ENCODE measurements around the gene FEM1B. TPM values are rescaled to one million over a fixed set of nuclear protein-coding genes. Genes with fewer than 3 reads are reported as not detected.

Gene FEM1B
- total RNA-seq, 4 donors from 2014 or later, result 35.2 to 64.6 (median 53.0) TPM

DNA sequence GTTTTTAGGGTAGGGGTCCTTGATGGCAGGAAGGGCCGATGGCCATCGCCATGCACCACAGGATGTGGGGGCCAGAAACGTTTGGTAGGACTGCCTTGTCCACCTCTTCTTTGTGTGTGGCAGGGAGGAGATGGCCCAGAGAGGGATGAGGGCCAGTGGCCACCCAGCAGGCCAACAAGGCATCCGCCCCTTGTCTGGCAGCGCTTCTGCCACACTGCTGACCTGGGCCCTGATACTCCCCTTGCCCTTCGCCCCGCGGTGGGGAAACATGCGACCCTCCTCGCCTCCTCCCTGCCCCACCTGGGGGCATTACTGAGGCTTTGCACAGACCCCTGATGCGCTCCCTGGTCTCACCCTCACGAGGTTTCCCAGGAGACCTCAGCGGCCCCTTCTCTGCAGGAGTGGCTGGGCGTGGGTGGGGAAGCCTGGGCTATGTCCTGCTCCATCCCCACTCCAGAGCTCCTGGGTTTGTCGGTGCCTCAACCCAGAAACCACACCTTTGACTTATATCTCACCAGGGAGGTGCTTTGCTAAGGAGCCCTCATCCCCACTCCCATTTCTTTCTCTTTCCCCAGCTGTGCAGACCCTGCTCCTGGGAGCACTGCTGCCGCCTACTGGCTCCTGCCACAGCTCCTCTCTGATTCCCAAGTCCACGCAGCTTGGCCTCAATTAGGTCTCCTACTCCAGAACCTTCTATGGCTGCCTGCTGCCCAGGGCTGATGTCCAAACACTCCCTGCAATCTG lies 38.7 kb downstream of the FEM1B start:
- TF ChIP-seq, protein P1, sequence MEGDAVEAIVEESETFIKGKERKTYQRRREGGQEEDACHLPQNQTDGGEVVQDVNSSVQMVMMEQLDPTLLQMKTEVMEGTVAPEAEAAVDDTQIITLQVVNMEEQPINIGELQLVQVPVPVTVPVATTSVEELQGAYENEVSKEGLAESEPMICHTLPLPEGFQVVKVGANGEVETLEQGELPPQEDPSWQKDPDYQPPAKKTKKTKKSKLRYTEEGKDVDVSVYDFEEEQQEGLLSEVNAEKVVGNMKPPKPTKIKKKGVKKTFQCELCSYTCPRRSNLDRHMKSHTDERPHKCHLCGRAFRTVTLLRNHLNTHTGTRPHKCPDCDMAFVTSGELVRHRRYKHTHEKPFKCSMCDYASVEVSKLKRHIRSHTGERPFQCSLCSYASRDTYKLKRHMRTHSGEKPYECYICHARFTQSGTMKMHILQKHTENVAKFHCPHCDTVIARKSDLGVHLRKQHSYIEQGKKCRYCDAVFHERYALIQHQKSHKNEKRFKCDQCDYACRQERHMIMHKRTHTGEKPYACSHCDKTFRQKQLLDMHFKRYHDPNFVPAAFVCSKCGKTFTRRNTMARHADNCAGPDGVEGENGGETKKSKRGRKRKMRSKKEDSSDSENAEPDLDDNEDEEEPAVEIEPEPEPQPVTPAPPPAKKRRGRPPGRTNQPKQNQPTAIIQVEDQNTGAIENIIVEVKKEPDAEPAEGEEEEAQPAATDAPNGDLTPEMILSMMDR (IDR thresholded peaks at IDR 0.05; ENCODE audit: low read depth), result no peak

DNA sequence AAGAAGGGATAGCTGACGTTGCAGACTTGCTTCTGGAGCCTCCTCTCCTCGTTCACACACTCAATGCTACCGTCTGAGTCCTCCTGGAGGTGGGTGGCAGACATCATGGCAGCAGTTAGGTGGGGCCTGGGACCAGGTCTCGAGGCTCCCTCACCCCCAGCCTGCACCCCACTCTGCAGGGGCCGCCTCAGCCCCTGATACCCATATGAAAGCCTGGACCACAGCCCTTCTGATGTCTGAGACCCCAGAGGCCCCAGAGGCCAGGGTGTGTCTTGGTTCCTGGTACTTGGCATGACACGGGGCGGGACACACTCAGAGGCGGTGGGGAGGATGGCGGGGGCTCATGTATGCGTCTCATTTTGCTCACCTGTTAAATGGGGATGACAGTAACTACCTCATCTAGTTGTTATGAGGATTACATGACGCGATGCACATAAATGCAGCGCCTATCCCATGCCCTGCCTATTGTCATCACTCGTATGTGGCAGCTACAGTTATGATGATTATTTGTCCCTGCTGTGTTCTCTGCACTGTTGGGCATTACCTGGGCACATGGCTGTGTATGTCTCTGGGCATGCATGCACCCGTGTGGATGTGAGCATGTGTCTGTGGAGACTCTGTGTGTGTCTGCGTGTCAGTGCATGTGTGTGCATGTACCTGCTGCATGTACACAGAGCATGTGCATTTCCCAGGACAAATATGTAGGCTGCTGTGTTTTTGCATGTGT lies 39.9 kb downstream of the FEM1B start:
- TF ChIP-seq, protein P1 (IDR thresholded peaks at IDR 0.05; ENCODE audit: low read depth), result no peak

DNA sequence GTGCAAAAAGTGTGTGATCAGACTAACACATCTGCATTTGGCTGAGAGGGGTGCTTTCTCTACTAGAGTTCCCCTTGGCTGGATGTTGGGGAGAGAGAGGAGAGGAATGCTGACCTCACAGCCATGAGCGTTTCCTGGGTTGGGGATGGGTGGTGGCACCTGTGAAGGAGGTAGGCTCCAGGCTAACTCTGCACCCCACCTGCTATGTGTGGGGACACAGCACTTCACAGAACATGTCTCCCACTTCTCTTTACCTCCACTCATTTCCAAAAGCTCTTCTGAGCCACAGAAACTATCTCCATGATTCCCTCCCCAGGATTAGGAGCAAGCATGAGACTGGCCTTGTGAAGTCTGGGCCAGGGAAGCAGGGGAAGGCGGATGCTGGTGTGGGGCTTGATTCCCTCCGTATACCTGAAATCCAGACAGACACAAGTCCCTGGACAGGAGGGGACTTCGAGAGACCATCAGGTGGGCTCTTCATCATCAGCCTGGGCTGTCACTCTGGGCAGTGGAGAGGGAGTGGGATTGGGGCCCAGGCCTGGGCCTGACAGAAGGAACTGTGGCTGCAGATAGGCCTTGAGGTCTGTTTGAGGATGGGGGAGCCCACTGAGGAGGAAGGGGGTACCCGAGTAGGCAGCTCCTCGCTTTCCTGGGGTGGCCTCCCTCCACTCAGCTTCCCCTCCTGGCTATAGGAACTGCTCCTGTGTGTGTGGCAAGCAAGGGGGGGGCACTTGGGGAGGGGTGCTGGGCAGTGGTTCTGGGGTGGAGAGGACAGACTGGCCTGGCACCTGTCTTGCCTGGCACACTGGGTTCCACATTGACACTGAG lies 40.7 kb downstream of the FEM1B start:
- TF ChIP-seq, protein P1 (IDR thresholded peaks at IDR 0.05; ENCODE audit: low read depth), result no peak

DNA sequence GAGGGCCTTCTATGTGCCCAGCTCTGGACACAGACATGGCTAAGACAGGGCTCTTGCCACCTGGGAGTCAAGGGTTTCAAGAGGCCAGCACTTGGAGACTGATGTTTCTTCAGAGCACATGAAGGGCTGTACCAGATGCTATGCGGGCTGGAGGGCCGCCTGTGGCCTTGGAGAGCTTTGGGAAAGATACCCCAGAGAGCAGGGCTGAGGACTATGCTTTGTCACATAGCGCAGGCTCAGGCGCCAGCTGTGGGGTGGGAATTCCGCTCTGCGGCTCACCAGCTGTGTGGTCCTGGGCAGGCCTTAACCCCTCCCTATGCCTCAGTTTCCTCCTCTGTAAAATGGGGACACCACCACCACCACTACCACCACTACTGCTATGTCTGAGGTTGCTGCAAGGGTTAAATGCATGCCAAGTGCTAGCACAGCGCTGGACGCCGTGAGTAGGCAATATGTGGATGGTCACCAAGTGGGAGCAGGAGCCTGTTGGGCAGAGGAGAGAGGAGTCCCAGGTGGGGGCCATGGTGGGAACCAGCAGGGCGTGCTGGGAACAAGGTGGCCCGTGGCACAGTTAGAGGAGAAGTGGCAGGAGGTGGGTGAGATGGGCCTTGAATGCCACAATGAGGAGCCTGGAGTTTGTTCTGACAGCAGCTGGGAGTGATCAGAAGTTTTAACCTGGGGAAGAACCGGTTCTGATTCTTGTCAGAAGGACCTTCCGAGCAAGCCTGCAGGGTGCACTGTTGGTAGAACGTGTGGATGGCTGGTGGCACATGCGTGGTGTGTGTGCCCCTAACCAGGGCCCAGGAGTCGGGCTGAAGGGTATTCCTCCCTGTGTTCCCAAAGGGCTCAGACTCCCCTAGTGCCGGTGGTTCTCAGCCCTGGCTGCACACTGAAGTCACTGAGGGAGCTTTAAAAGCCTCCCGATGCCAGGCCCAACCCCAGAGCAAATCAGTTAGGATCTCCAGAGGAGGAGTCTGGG lies 41.7 kb downstream of the FEM1B start:
- TF ChIP-seq, protein P1 (IDR thresholded peaks at IDR 0.05; ENCODE audit: low read depth), result no peak

DNA sequence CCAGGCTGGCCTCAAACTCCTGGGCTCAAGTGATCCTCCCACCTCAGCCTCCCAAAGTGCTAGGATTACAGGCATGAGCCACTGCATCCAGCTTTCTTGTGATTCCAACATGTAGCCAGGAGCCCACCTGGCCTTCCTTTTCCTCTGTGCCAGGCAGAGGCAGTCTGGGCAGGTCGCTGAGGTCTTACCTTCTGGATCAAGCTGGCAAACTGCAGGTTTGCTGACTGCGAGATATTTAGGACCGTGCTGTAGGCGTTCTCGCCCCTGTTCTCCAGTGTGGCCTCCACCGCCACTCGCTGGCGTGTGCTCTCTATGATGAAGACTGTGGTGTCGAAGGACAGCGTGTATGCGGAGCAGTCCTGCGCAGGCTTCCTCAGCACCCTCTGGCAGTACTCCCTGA lies 42.5 kb downstream of the FEM1B start:
- TF ChIP-seq, protein P1 (IDR thresholded peaks at IDR 0.05; ENCODE audit: low read depth), result no peak

DNA sequence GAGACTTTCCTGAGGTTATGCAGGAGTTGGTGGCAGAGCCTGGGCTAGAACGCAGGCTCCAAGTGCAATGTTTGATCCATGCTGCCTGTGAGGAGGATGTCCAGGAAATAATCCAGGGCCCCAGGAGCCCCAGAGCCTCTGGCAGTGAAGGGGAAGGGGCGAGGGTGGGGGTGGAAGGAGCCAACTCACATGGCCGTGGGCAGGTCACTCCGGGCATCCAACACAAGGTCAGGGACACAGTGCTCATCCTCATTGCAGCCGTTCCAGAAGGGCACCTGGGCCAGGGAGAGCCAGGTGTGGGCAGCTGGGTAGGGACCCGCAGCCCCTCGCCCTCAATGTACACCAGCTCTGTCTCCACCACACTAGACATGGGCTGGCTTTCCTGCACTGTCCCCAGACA lies 43.7 kb downstream of the FEM1B start:
- TF ChIP-seq, protein P1 (IDR thresholded peaks at IDR 0.05; ENCODE audit: low read depth), result no peak

Measured in subcutaneous adipose tissue (tissue), 4 donors.